ENCODE measurements around the gene ARHGEF35.
"Not testable (repeated sequence)": the region's sequence is repeated elsewhere in the genome, so short reads cannot be mapped to it uniquely, and the experiment has no call there.

DNA sequence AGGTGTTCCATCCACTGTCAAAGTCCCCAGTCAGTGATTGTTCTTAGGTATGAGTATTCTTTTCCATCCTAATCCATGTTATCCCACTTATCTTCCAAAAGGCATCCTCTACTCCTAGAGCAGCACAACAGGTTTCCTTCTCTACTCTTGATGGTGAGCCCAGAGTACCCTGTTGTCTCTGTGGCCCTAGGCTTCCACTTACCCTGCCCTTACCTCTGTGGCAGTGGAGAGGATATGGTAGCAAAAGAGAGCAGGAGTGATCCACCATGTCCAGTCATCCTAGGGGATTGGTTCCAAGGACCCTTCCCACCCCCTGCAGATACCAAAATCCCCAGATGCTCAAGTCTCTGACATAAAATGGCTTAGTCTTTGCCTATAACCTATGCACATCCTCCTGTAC is 21.6 kb upstream of the ARHGEF35 start:
- TF ChIP-seq, protein P1, sequence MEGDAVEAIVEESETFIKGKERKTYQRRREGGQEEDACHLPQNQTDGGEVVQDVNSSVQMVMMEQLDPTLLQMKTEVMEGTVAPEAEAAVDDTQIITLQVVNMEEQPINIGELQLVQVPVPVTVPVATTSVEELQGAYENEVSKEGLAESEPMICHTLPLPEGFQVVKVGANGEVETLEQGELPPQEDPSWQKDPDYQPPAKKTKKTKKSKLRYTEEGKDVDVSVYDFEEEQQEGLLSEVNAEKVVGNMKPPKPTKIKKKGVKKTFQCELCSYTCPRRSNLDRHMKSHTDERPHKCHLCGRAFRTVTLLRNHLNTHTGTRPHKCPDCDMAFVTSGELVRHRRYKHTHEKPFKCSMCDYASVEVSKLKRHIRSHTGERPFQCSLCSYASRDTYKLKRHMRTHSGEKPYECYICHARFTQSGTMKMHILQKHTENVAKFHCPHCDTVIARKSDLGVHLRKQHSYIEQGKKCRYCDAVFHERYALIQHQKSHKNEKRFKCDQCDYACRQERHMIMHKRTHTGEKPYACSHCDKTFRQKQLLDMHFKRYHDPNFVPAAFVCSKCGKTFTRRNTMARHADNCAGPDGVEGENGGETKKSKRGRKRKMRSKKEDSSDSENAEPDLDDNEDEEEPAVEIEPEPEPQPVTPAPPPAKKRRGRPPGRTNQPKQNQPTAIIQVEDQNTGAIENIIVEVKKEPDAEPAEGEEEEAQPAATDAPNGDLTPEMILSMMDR (IDR thresholded peaks at IDR 0.05), result not testable (repeated sequence)
- TF ChIP-seq POLR2A (IDR thresholded peaks at IDR 0.05), result not testable (repeated sequence)
